GM18868 (cell line): ENCODE data around the gene ITLN1.
"Not testable (repeated sequence)": the region's sequence is repeated elsewhere in the genome, so short reads cannot be mapped to it uniquely, and the experiment has no call there.

Source experiments
- ATAC-seq: cut with Tn5 transposase; IDR thresholded peaks from one replicate; pipeline ENCODE4 v1.9.1; 2021; ENCODE audit warnings: mild to moderate bottlenecking, moderate library complexity; ENCODE audit not compliant: unreplicated experiment

The ITLN1 gene

DNA sequence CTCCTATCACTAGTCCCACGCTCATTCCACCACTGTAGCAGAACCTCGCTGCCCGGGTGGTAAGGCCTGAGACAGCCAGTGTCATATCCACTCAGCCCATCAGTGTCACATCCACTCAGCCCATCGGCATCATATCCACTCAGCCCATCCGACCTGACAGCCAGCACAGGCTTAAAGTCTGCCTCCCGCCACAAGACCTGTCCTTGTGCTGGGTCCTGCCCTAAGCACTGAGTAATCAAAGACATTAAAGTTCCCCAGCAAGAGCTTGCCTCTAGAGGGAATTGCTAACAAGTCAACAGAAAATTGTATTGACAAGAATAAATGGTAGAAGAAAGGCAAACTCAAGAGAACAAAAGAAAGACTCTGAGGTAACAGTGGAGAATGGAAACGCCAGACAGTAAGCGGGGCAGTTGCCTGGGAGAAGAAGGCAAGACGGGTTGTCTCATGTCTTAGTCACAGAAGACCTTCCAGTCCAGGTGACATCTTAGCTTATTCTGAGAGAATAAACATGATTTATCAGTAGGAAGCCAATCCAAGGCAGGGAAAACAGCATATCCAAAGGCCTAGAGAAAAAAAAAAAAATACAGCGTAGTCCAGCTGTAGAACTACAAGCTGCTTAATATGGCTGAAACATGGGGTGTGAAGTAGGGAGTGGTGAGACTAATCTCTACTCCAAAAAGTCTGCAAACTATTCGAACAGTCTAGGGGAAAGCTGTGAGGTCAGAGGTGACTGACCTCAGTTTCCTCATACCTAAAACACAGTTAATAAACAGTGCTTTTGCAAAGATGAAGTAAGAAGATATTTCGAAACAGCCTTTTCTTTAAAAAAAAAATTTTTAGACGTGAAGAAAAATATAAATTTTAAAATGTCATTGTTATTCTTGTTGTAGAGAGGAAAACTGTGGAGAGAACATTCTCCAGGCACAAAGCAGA, 1.1 kb downstream of the ITLN1 start:
- no peak for ATAC-seq

DNA sequence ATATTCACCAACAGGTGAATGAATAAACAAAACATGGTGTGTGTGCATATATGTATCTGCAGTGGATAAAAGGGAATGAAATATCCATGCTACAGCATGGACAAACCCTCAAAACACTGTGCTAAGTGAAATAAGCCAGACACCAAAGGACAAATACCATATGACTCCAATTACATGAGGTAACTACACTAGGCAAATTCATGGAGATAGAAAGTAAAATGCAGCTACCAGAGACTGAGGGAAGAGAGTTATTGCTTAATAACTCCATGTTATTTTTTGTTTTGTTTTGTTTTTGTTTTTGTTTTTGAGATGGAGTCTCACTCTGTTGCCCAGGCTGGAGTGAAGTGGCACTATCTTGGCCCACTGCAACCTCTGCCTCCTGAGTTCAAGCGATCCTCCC, 2.4 kb downstream of the ITLN1 start:
- ATAC-seq, result no peak

DNA sequence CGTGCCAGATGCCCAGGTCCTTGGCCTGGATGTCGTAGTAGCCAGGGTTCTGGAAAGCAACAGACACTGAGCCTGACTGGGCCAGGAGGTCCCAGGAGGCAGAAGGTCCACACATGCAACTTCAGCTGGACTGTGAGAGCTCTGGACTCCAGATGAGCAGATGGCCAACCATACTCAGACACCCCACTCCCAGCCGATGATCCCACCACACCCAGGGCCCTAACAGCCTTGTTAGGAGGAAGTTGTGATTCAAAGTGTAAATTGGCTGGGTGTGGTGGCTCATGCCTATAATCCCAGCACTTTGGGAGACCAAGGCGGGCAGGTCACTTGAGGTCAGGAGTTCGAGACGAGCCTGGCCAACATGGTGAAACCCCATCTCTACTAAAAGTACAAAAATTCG, 3.7 kb downstream of the ITLN1 start:
- ATAC-seq, result not testable (repeated sequence)

DNA sequence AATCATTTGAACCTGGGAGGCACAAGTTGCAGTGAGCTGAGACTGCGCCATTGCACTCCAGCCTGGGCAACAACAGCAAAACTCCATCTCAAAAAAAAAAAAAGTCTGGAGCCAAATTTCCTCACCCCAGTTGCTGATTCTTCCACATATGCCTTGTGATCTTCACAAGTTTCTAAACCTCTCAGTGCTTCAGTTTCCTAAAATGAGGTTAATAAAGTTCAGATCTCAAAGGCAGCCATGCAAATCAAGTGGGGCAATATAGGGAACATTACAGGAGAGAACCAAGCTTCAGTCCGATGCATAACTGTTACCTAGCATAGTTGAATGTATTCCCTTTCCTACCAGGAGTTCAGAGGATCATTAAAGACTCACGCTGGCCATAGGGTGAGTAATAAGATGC, 4.8 kb downstream of the ITLN1 start:
- no peak for ATAC-seq

DNA sequence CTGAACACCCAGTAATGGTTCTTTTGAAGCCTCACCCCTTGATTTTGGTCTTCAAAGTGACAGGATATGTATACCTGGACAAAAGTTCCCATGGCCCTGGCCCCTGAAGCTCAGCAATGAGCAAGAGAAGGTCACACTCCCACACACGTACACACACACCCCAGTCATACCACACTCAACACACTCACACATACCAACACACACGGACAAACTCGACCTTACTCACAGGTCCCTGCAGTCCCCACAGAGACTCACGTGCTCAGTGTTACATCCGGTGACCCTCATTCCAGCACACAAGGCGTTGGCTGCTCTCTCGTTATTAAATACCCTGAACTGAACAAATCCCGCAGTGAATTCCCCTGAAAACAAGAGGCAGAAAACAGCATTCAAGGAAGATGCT, 5.9 kb downstream of the ITLN1 start:
- no peak for ATAC-seq

DNA sequence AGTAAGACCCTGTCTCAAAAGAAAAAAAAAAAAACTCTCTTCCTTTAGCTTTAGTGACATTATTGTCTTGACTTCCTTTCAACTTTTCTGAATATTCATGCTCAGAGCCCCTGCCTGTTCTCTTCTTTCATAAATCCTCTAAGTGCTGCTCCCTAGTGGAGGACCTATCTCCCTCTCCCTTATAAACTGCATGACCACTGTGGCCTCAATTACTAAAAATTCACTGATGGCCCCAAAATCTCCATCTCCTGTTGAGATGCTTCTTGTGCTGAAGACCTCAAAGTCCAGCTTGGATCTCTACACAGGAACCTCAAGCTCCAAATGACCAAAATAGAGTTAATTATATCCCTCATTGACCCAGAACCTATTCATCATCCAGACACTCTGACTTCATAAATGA, 7.8 kb downstream of the ITLN1 start:
- ATAC-seq, result no peak

DNA sequence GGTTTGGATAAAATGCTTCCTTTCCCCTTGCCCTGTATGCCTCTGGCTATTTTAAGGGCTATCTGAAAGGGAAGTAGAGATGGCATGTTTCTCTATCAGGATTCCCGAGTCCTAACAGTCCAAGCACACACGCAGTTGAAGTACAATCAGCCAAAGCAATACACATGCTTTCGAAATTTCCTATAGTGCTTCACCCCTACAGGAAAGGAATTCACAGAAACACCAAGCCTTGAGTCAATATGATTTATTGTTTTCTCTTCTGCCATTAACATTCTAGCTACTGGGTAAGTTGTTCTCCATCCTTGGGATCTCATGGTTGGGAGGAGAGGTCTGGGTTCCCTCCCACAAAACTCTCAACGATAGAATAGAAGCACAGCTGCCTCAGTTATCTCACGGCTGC, 8.7 kb downstream of the ITLN1 start:
- ATAC-seq, result no peak

DNA sequence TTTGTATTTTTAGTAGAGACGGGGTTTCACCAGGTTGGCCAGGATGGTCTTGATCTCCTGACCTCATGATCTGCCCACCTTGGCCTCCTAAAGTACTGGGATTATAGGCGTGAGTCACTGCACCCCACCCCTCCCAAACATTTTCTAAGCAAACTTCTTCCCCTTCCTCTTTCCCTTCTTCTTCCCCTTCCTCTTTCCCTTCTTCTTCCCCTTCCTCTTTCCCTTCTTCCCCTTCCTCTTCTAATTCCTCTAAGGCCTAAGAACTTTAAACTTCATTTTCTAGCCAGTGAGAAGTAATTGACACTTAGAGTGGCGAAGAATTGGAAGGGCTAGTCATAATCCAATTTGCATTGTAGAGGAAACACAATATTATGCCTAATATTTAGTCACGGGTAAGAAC, 9.4 kb downstream of the ITLN1 start:
- not testable (repeated sequence) for ATAC-seq

DNA sequence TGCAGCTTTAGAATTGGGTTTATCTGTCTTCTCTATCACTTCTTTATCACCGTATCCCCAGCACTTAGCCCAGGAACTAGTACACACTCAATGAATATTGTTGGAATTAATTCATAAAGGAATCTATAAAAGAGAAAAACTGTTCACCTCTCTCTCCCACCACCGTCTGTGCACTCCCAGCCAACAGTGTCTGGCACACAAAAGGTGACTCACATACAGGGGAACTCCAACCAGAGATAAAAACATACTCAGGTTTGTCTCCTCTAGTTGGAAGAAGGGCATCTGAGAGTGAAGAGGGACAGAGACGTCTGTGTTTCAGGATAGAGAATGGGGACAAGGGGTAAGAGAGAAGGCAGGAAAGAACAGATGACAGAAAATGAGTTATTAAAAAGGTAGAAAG, 10.0 kb downstream of the ITLN1 start:
- peak; percentile 70 for ATAC-seq

DNA sequence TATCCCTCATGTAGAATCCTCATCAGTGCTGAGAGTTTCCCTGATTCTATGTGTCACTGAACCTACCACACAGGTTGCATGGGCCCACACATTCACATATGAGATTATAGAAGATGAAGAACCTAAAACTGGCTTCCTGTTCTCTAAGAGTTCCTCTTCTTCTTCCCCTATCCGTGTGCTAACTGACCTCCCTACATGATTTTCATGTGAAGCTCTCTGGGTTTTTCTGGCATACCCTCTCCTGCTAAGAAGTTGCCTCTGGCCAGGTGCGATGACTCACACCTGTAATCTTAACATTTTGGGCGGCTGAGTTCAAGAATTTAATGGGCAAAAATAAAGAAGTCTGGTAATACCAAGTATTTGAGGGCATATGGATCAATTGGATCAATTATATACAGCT, 16.8 kb downstream of the ITLN1 start:
- no peak for ATAC-seq

DNA sequence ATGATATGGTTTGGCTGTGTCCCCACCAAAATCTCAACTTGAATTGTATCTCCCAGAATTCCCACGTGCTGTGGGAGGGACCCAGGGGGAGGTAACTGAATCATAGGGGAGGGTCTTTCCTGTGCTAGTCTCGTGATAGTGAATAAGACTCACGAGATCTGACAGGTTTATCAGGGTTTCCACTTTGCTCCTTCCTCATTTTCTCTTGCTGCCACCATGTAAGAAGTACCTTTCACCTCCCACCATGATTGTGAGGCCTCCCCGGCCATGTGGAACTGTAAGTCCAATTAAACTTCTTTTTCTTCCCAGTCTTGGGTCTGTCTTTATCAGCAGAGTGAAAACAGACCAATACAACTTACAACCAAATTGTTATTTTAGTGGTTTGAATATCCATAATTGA, 17.3 kb downstream of the ITLN1 start:
- ATAC-seq, result not testable (repeated sequence)

DNA sequence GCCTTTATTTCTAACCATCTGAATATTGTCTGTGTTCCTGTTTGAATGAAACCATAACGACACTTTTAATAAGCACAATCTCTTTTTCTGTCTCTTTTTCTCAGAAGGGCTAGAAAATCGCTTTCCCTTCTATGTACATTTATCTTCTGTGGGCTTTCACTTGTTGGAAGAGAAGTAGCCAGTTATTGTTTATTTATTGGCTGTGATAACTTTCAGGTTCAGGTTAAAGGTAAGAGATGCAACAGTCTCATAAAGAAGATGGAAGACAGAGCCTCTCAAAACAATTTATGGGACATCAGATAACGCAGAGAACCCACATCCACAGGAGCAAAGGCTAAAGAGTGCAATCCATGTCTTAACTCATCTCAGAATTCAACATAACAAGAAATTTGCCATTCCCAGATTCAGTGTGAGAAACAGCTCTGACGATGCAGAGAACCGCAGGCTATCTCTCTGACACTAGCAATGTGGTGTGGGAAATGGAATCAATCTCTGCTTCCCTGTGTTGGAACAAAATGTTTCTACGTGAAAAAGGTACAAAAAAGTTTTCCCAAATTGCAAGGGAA, 18.2 kb downstream of the ITLN1 start:
- ATAC-seq, result no peak

DNA sequence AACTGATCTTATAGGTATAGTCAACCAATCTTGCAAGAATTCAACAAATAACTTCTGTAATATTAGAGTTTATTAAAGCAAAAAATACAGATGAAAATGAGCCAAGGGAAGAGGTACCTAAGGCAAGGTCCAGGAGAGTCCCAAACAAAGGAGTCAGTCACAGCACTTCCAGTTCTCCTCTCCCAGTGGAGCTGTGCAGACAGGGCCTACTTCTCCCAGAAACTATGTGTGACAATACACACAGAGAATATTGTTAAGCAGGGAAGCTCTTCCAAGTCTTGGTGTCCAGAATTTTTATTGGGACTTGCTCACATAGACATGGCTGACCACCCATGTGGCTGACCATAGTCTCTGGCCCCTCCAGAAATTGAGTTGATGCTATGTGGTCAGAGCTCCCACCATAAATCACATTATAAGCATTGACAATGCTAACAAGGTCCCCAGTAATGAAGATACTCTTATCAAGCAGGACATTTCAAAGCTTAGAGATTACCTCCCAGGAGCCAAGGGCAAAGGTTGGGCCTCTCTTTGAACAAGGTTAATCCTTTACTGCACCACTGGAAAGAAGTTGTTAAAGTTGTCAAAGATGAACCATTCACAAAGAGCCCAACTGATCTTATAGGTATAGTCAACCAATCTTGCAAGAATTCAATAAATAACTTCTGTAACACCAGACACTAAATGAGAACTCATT, 18.8 kb downstream of the ITLN1 start:
- no peak for ATAC-seq

DNA sequence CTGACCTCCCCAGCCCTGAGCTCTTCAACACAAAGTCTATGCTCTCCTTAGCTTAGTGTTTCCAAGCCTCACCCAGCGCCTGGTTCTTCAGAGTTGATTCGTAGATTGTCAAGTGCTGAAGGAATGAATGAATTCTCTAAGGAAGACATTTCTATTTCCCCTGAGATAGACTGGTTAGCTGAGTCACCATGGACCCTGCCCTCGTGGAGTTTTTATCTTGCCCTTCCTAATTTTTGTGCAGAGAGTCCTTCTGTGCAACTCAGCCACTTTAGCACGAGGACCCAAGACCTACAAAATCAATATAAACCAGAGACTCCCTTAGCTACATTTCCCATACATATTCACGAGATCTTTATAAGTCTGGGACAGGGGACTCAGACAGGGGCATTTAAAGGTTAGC, 19.6 kb downstream of the ITLN1 start:
- no peak for ATAC-seq

DNA sequence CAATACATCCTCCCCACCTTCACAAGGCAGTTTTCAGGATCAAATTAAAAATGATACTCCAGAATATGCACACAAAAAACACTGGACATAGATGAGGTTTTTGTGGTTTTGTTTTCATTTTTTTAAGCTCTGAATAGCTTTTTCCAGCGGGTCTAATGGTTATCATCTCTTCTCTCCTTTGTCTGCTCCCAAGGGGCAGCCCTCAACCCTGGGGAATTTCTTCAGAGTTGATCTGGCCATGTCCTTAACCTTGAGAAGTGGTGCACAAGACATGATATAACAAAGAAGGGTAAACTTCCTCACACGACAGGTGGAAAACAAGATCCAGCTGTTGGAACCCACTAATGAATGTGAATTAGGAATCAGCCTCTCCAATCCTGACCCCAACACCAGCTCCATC, 20.8 kb downstream of the ITLN1 start:
- ATAC-seq, result no peak

DNA sequence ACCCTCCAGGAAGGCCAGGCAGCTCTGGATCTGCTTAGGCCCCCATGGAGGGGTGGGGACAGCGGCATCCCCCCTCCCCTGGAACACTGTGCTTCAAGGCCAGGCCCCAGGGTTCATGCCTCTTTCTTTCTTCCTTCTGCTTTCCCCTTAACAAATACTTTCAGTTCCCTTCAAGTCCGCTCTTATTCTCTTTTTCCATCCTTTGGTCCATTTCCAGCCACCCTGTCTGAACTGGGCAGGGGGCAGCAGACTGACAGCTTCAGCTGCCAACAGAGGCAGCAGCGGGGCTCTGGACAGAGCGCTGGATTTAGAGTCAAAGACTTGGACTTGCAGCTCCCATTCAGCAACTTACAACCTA, 21.2 kb downstream of the ITLN1 start:
- ATAC-seq, result no peak

DNA sequence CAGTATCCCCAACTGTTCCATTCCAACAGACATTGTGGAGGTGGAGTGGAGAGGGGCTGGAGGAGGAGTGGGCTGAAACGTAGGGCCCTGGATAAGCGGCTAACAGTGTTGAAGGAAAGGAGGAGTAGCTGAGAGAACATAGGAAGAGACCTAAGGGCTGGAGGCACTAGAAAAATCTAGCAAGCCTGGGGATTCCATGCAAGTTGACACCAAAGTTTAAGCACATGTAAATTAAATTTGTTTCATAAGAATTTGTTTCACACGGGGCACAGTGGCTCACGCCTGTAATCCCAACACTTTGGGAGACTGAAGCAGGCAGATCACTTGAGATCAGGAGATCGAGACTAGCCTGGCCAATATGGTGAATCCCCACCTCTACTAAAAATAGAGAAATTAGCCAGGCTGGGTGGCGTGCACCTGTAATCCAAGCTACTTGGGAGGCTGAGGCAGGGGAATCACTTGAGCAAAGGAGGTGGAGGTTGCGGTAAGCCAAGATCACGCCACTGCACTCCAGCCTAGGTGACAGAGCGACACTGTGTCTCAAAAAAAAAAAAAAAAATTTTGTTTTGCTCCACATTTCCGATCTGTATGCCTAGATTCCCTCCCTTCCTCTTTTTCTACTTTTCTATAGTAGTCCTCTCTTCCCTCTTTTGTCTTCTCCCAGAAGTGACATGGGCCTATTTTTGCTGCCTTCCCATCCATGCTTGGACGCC, 21.8 kb downstream of the ITLN1 start:
- ATAC-seq, result no peak

DNA sequence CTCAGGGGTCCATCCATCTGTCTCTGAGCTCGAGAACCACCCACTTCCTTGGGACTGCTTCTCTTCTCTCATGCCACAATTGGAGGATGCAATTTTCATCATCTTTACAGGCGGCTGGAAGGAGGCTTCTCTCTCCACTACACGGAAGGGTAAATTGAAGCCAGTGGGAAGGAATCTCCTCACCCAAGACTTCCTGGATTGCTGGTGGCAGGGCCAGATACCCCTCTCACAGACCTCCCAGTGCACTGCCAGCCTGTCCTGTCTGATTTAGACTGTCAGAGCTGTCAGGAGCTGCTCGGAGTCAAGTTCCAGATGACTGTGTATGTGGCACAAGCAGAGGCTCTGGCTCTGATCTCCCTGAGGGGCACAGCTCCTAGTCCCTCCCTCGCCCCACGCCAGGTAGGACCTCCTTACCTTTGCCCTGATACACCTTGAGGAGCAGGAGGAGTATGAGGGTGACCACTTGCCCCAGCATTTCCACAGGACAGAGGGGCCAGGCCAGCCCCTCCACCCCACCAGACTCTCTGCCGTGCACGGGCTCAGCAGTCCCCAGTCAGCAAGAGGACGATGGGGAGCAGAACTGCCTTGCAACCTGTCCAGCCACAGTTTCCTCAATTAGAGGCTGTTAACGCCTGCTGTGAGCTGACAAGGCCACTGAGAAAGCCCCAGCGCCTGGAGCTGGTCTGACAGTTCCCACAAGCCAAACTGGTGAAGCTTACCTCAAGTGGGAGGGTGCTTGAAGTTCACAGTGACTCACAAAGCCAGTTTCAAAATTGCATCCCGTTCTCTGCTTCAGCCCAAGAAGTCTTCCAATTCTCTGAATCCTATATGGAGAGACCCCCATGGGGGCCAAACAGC, 22.5 kb downstream of the ITLN1 start, which contains the start of gene CD244:
TSS of gene CD244 (minus strand) at position 685 of the 858 bp plus-strand sequence. CDS start at position 475, 210 bp downstream.
- ATAC-seq, result peak; percentile 96

DNA sequence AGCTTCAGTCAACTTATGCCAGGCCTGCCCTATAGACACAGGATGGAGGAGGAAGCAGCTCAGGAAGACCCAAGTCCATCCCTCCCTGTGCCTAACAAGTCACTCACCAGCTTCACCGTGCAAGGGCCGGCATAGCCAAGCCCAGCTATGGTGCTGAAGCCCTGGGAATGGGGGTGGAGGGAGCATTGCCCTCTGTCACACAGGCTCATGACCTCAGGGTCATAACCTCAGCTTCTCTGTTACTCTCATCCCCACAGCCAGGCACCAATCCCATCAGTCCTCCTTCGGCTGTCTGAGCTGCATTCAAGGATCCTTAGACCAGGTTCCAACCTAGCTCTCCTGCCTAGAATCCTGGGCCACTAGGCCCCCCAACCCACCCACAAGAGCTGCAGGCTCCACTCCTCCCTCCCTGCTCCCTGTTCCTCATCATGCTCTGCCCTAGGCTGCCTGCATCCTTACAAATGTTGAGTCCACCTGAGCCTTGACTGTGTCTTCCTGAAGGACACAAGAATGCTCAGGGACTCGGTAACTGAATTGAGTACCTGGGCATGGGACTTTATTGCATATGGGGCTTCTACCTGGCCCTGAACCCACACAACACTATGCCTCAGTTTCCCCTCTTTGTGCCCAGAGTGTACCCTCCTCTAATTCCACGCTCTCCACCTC, 24.0 kb downstream of the ITLN1 start:
- ATAC-seq, result no peak

DNA sequence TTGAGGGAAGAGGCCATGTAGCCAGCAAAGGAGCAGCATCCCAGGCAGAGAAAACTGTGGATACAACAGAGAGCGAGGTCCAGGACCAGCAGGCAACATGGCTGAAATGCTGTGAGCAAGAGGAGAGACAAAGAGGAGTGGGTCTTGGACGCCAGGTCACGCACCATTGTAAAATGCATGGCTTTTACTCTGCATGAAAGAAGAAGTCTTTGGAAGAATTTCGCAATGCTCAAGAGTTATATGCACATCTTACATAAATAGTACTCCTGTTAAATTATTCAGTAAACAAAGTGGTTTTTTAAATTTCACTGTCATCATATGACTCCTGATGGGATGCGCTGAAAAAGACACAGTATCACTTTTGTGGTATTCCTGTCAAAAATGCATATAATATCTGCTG, 25.8 kb downstream of the ITLN1 start:
- ATAC-seq, result no peak
